CD14-positive monocyte (primary cell): ENCODE measurements around the gene PIP5K1B. TPM values are rescaled to one million over a fixed set of nuclear protein-coding genes. Genes with fewer than 3 reads are reported as not detected.

Experiments
- DNase-seq, 3 donors: peaks; one replicate each; pipeline ENCODE4 v3.0.0-alpha.2; 2011 to 2022
- H2AFZ ChIP-seq: 2 replicates; pipeline ENCODE4 v1.6.0; 2012; ENCODE audit warnings: mild to moderate bottlenecking, low read depth, low read length, inconsistent platforms; ENCODE audit not compliant: insufficient read depth, poor library complexity, severe bottlenecking
- H3K27ac ChIP-seq, 2 donors: 1 replicate in 1 of 2; 2 replicates in 1 of 2; pipeline ENCODE4 v1.5.1; 2012 to 2013; ENCODE audit warnings: low read length in 2 of 2, control low read depth in 1 of 2, inconsistent platforms in 1 of 2, low read depth in 1 of 2, mild to moderate bottlenecking in 1 of 2
- H3K27me3 ChIP-seq, 2 donors: one replicate each; pipeline versions ENCODE4 v1.6.0 to v1.6.1; 2011 to 2013; ENCODE audit warnings: low read length in 2 of 2; ENCODE audit not compliant: control insufficient read depth in 2 of 2, insufficient read depth in 2 of 2
- H3K36me3 ChIP-seq, 2 donors: replicated peaks in 1 of 2; 1 replicate in 1 of 2; 2 replicates in 1 of 2; pipeline versions ENCODE4 v1.5.1 to v1.6.1; 2012 to 2013; ENCODE audit warnings: low read length in 2 of 2, control low read depth in 1 of 2, inconsistent platforms in 1 of 2, mild to moderate bottlenecking in 1 of 2; ENCODE audit not compliant: insufficient read depth in 2 of 2, control insufficient read depth in 1 of 2
- H3K4me1 ChIP-seq, 2 donors: 1 replicate in 1 of 2; 2 replicates in 1 of 2; pipeline versions ENCODE4 v1.5.1 to v1.6.1; 2012 to 2013; ENCODE audit warnings: low read length in 2 of 2, control low read depth in 1 of 2, inconsistent platforms in 1 of 2, mild to moderate bottlenecking in 1 of 2, moderate library complexity in 1 of 2; ENCODE audit not compliant: insufficient read depth in 2 of 2, control insufficient read depth in 1 of 2
- H3K4me2 ChIP-seq: replicated peaks from 2 replicates; pipeline ENCODE3; 2012; ENCODE audit warnings: low read length, moderate library complexity, mild to moderate bottlenecking; ENCODE audit not compliant: poor library complexity, severe bottlenecking; ENCODE audit errors: extremely low read depth
- H3K4me3 ChIP-seq, 3 experiments: fragments of 200-600 bp in 1 of 3; sonication (generic) in 1 of 3; replicated peaks in 1 of 3; 1 replicate in 2 of 3; 2 replicates in 1 of 3; pipeline ENCODE4 v1.5.1; 2011 to 2013; ENCODE audit warnings: low read length in 3 of 3, mild to moderate bottlenecking in 3 of 3, control low read depth in 2 of 3, low read depth in 2 of 3, inconsistent platforms in 1 of 3, moderate library complexity in 1 of 3
- H3K79me2 ChIP-seq: 2 replicates; pipeline ENCODE4 v1.6.0; 2012; ENCODE audit warnings: mild to moderate bottlenecking, control low read depth, inconsistent platforms, low read length, moderate library complexity; ENCODE audit not compliant: insufficient read depth
- H3K9ac ChIP-seq: 2 replicates; pipeline ENCODE4 v1.6.0; 2017; ENCODE audit warnings: low read length, mild to moderate bottlenecking; ENCODE audit not compliant: insufficient read depth, poor library complexity, severe bottlenecking
- H3K9me3 ChIP-seq, 2 donors: replicated peaks in 1 of 2; 1 replicate in 1 of 2; 2 replicates in 1 of 2; pipeline versions ENCODE4 v1.5.1 to v1.6.1; 2012 to 2013; ENCODE audit warnings: low read length in 2 of 2, control low read depth in 1 of 2; ENCODE audit not compliant: control insufficient read depth in 1 of 2, insufficient read depth in 1 of 2
- H4K20me1 ChIP-seq: 2 replicates; pipeline ENCODE4 v1.6.0; 2012; ENCODE audit warnings: mild to moderate bottlenecking, low read length, control low read depth, moderate library complexity; ENCODE audit not compliant: insufficient read depth
- H3K27ac Mint-ChIP-seq, 7 donors: one replicate each; pipeline ENCODE4 v1.8.0; 2020; ENCODE audit warnings: mild to moderate bottlenecking in 7 of 7, mixed read lengths in 7 of 7, moderate library complexity in 6 of 7, inconsistent platforms in 2 of 7
- H3K27me3 Mint-ChIP-seq, 3 donors: one replicate each; pipeline ENCODE4 v1.8.0; 2021 to 2022; ENCODE audit warnings: low read depth in 3 of 3, mild to moderate bottlenecking in 3 of 3, mixed read lengths in 3 of 3, moderate library complexity in 3 of 3, inconsistent platforms in 1 of 3
- H3K36me3 Mint-ChIP-seq, 2 donors: one replicate each; pipeline ENCODE4 v1.8.0; 2020; ENCODE audit warnings: mixed read lengths in 2 of 2, inconsistent platforms in 1 of 2, mild to moderate bottlenecking in 1 of 2
- H3K4me1 Mint-ChIP-seq: one replicate; pipeline ENCODE4 v1.8.0; 2020; ENCODE audit warnings: mild to moderate bottlenecking, mixed read lengths
- H3K4me3 Mint-ChIP-seq, 2 donors: one replicate each; pipeline ENCODE4 v1.8.0; 2020; ENCODE audit warnings: mild to moderate bottlenecking in 2 of 2, mixed read lengths in 2 of 2, moderate library complexity in 1 of 2
- H3K9me3 Mint-ChIP-seq, 7 donors: one replicate each; pipeline ENCODE4 v1.8.0; 2020 to 2022; ENCODE audit warnings: mixed read lengths in 7 of 7, mild to moderate bottlenecking in 6 of 7, moderate library complexity in 6 of 7, inconsistent platforms in 2 of 7
- CTCF ChIP-seq: fragments of 200-600 bp; IDR thresholded peaks from one replicate; pipeline ENCODE4 v1.8.0; 2022; ENCODE audit warnings: antibody characterized with exemption, mild to moderate bottlenecking
- WGBS: methylation state at CpG from one replicate; pipeline ENCODE4 v1.1.5; 2013; ENCODE audit warnings: missing lambda C conversion rate; ENCODE audit not compliant: insufficient coverage; 5-methylcytosine and 5-hydroxymethylcytosine counted together
- intact Hi-C, 2 donors: fragments of 100-400 bp; cut with micrococcal nuclease; formaldehyde crosslinking; loops; one replicate each; pipeline versions ENCODE4 v1.15.0 to v1.15.1; 2023
- polyA plus RNA-seq, 3 donors: library from polyadenylated mRNA; depleted of rRNA in 1 of 3; unstranded in 2 of 3; stranded (reverse) in 1 of 3; fragments of 300-500 nt in 2 of 3; fragments of >200 nt in 1 of 3; fragmentation: Illumina TruSeq in 2 of 3; gene quantifications; 1 replicate in 2 of 3; 2 replicates in 1 of 3; pipeline ENCODE4 v1.2.3, GENCODE V29; 2012 to 2021

PIP5K1B gene
- polyA plus RNA-seq, 3 donors = 0.18 to 4.1 (median 0.87) TPM

- Mint-ChIP-seq H3K27ac (no peak overlapping the region), H3K4me3 (no peak overlapping the region), H3K4me1 (peaks cover 12% of the 10 kb centered on the region), H3K36me3 (peaks cover 5 to 11% of the 10 kb centered on the region in 2 donors), H3K9me3 (no peaks in the 10 kb centered on the region), H3K27me3 (peaks cover 0 to 1% (median 0%) of the 10 kb centered on the region in 3 donors)
- no peaks in the 10 kb centered on the region for H3K36me3 ChIP-seq
- no peaks in the 10 kb centered on the region for H4K20me1 ChIP-seq
- no peaks in the 10 kb centered on the region for H3K27me3 ChIP-seq
- H3K9ac ChIP-seq = no peak overlapping the region
- no peak overlapping the region for H3K4me2 ChIP-seq
- no peaks in the 10 kb centered on the region for H3K9me3 ChIP-seq
- intact Hi-C loops = no loop called here
- H2AFZ ChIP-seq = no peak overlapping the region
- H3K4me1 ChIP-seq = peaks cover 5 to 11% of the 10 kb centered on the region in 2 donors
- no peak overlapping the region for H3K4me3 ChIP-seq
- no CpG with 5 or more reads among the region's 2 CpGs for WGBS
- no peak for TF ChIP-seq CTCF
- DNase-seq = no peak
- no peak overlapping the region for H3K27ac ChIP-seq
- no peaks in the 10 kb centered on the region for H3K79me2 ChIP-seq
Observed at GRCh38 chr9:68914751-68915150, 209.7 kb downstream of the PIP5K1B start.

- intact Hi-C loops = no loop called here
- Mint-ChIP-seq H3K27ac (peak overlapping the region in 6 of 7 donors; percentile 12 to 35 (median 27)), H3K9me3 (peaks cover 0 to 3% (median 0%) of the 10 kb centered on the region in 7 donors), H3K27me3 (peaks cover 0 to 1% (median 0%) of the 10 kb centered on the region in 3 donors), H3K4me1 (peaks cover 16% of the 10 kb centered on the region), H3K36me3 (peaks cover 16 to 20% of the 10 kb centered on the region in 2 donors), H3K4me3 (peak overlapping the region in 1 of 2 donors; percentile 4)
- Histone ChIP-seq H3K27ac (no peak overlapping the region), H4K20me1 (no peaks in the 10 kb centered on the region), H3K9ac (no peak overlapping the region), H3K4me3 (no peak overlapping the region), H3K4me2 (no peak overlapping the region), H3K27me3 (no peaks in the 10 kb centered on the region), H3K9me3 (no peaks in the 10 kb centered on the region), H3K79me2 (no peaks in the 10 kb centered on the region), H3K4me1 (peaks cover 14 to 15% of the 10 kb centered on the region in 2 donors), H3K36me3 (no peaks in the 10 kb centered on the region), H2AFZ (no peak overlapping the region)
- WGBS = no CpG with 5 or more reads among the region's 2 CpGs
- TF ChIP-seq CTCF = no peak
- DNase-seq = peak; percentile 3 to 23 (median 15)
Observed at GRCh38 chr9:68919661-68920060, 214.6 kb downstream of the PIP5K1B start.
